Stimulated activated CD4-positive, alpha-beta T cell treated with anti-CD3 and anti-CD28 coated beads, Interleukin-1b, Interleukin-23, amount 100 ng/mL, for 48 hours (primary cell): ENCODE measurements around the gene POLR1G.
A peak's percentile ranks its signal among the peaks of the same experiment; 100 is the strongest.
"Not testable (repeated sequence)": the region's sequence is repeated elsewhere in the genome, so short reads cannot be mapped to it uniquely, and the experiment has no call there.

ENCODE experiments used
- DNase-seq: peaks from one replicate; pipeline ENCODE4 v3.0.0-alpha.2; 2020

Gene POLR1G

DNA sequence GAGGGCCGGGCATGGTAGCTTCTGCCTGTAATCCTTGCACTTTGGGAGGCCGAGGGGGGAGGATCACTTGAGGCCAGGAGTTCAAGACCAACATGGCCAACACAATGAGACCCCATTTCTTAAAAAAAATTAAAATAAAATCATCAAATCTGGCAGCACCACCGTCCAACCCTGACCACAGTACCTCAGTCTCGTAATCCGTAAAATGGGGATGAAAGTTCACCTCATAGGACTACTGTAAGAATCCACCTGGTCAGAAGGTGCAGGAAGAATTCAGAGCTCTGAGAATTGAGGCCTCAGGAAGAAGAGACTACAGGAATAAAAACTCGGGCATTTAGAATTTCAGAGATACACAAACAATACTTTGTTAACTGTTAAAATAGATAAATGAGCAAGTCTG, 4.6 kb upstream of the POLR1G start:
- DNase-seq = no peak

DNA sequence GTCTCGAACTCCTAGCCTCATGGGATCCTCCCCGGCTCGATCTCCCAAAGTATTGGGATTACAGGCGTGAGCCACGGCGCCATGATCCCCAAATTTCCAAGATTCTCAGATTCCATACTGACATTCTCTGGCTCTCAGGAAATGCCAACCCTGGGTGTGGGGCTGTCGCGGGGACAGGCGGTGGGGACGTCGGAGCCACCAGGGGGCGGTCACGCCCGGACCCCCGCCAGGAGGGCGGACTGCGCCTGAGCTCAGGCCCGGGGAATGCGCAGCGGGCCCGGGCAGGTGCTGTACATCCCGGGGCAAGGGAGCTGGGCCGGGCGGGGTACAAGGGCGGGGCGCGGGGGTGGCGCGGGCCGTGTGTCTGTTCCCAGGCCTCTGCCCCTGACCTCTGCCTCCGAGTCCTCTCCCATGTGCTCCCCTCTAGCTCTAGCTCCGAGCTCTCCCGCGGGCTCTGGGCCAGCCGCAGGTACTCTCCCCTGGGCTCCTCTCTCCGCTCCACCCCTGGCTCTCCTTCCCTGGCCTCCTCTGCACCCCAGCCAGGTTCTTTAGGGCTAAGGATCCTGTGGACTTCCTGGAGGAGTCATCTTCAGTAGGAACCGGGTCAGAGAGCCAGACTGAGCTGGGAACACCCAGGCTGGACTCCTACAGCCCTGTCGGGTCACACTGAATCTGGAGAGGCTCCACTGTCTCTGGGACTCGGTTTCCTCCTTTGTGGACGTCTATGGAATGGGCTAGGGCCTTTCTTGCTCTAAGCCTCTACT, 4.0 kb upstream of the POLR1G start:
- DNase-seq = no peak

- no peak for DNase-seq
Observed at GRCh38 chr19:45403272-45403671, 3.2 kb upstream of the POLR1G start.

GRCh38 chr19:45403781-45404556, 2.5 kb upstream of the POLR1G start:
- DNase-seq = peak; percentile 78

DNA sequence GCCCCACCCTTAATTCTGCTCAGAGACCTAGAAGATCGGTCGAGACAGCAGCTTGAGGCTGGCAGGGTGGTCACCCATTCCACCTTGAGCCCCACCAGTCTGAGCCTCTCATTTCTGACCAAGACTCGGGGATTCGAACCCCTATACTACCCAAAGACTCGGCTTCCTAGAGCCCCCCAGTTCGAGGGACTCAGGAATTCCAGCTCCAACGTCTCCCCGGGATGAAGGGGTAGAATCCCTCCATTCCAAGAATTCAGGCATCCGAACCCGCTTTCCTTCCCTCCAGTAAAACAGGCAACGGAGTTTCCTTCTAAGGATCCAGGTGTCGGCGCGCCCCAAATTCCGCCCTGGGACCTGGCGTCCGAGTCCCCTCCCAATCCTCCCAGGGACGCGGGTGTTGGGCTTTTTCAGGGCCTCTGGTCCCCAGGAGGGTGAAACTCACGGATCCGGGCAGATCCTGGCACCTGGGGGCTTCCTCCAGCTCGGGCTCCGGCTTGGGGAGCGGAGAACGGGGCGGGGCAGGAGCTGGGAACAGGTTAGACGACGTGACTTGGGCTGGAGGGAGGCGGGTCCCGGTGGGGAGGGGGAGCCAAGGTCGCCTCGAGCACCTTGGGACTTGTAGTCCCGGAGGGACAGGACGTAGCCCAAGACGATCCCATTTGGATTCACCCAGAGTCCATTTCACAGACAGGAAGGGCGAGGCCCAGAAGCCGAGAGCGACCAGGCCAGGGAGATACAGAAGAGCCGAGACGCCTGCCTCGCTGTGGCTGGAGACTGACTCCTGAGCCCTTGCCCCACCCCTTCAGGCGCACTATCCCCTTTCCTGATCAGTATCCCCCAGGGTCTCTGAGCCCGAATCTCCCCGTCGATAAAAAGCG, 1.6 kb upstream of the POLR1G start, which contains the start of gene PPP1R13L:
PPP1R13L (minus strand) TSS at position 513 of the 878 bp plus-strand sequence. CDS start 6,751 bp downstream, outside the sequence.
- DNase-seq = peak; percentile 77

- peak; percentile 87 for DNase-seq
Observed at GRCh38 chr19:45405435-45406225, 814 bp upstream of the POLR1G start.

GRCh38 chr19:45407091-45407375, 589 bp downstream of the POLR1G start:
- no peak for DNase-seq

- DNase-seq = not testable (repeated sequence)
Observed at GRCh38 chr19:45407585-45407984, 1.1 kb downstream of the POLR1G start.

GRCh38 chr19:45408121-45408520, 1.7 kb downstream of the POLR1G start:
- DNase-seq = no peak

DNA sequence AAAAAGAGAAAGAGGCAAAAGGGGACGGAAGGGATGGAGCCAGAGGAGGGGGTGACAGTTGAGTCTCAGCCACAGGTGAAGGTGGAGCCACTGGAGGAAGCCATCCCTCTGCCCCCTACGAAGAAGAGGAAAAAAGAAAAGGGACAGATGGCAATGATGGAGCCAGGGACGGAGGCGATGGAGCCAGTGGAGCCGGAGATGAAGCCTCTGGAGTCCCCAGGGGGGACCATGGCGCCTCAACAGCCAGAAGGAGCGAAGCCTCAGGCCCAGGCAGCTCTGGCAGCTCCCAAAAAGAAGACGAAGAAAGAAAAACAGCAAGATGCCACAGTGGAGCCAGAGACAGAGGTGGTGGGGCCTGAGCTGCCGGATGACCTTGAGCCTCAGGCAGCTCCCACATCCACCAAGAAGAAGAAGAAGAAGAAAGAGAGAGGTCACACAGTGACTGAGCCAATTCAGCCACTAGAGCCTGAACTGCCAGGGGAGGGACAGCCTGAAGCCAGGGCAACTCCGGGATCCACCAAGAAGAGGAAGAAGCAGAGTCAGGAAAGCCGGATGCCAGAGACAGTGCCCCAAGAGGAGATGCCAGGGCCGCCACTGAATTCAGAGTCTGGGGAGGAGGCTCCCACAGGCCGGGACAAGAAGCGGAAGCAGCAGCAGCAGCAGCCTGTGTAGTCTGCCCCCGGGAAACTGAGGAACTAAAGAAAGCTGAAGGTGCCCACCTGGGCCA, 2.5 kb downstream of the POLR1G start:
- DNase-seq = no peak

DNA sequence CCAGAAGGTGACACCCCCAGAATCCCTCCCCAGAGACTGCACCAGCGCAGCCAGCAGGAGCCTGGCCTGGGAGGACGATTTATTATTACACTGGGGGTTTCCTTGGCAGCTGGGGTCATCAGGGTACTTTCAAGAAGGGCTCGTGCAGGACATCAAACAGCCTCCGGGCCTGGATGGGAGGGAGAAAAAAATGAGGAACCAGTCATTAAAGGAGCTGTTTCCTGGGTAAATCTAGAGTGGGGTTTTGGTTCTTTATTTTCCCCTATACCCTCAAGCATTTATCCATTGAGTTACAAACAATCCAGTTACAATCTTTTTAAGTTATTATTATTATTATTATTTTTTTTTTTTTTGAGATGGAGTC, 3.1 kb downstream of the POLR1G start:
- DNase-seq = no peak

DNA sequence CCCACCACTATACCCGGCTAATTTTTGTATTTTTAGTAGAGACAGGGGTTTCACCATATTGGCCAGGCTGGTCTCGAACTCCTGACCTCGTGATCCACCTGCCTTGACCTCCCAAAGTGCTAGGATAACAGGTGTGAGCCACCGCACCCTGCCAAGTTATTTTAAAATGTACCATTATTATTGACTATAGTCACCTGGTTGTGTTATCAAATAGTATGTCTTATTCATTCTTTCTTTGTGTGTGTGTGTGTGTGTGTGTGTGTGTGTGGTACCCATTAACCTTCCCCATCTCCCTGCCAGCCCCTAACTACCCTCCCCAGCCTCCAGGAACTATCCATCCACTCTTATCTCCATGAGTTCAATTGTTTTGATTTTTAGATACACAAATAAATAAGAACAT, 3.9 kb downstream of the POLR1G start:
- DNase-seq = not testable (repeated sequence)

- DNase-seq = no peak
Observed at GRCh38 chr19:45413497-45413896, 7.1 kb downstream of the POLR1G start.

- no peak for DNase-seq
Observed at GRCh38 chr19:45414468-45414867, 8.0 kb downstream of the POLR1G start.

GRCh38 chr19:45417151-45417550, 10.7 kb downstream of the POLR1G start:
- DNase-seq = no peak

DNA sequence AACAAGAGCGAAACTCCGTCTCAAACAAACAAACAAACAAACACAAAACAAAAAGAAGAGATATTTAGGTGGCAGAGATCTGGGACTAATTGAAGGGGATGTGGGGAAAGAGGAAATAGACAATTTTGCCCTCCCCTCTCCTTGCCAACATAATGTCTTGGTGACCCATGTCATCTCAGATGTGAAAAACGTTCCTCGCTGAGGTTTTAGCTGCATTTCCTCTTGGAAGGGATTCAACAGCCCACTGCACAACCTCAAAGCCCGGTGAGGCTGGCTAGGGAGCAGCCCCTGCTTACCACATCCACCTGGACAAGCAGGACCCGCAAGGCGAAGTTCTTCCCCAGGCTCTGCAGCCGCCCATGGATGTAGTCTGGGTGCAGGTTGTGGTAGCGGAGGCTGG, 12.4 kb downstream of the POLR1G start:
- no peak for DNase-seq

- no peak for DNase-seq
Observed at GRCh38 chr19:45419396-45419795, 13.0 kb downstream of the POLR1G start.

DNA sequence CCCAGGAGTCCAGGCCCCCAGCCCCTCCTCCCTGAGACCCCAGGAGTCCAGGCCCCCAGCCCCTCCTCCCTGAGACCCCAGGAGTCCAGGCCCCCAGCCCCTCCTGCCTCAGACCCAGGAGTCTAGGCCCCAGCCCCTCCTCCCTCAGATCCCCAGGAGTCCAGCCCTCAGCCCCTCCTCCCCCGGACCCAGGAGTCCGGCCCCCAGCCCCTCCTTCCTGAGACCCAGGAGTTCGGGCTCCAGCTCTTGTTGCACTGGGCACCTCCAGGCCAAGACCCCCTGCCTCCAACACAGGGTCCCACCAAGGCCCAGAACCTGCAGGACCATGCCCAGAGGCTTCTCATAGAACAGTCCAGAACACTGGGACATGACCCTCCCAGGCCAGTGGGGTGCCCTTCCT, 13.5 kb downstream of the POLR1G start:
- DNase-seq = no peak

- DNase-seq = no peak
Observed at GRCh38 chr19:45420356-45420755, 13.9 kb downstream of the POLR1G start.

DNA sequence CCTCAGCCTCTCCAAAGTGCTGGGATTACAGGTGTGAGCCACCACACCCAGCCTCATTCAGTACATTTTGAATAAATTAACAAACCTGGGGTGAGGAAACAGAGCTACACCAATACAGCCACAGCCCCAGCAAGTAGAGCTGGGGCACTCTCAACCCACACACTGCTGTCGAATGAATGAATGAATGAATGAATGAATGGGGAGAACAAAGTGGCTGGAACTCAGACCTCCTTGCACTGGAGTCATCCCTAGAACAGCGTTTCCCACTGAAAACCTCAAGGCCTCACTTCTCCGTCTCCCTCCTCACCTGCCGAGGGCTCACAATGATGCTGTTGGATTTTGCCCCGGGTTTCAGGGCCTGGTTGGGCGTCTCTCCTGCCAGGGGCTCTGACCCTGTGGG, 14.4 kb downstream of the POLR1G start:
- no peak for DNase-seq

GRCh38 chr19:45421947-45422498, 15.6 kb downstream of the POLR1G start:
- DNase-seq = no peak
